Natural killer cell (primary cell): ENCODE results near the gene ARID1B. TPM values are rescaled to one million over a fixed set of nuclear protein-coding genes. Genes with fewer than 3 reads are reported as not detected.

Source experiments
- ATAC-seq, 3 donors: fragments of 150-1000 bp in 2 of 3; fragments of 200-7000 bp in 1 of 3; cut with Tn5 transposase; 1 replicate in 1 of 3; 2 replicates in 2 of 3; pipeline ENCODE4 v1.10.0; 2021; ENCODE audit warnings: mild to moderate bottlenecking in 2 of 3, moderate library complexity in 2 of 3
- DNase-seq, 2 donors: peaks; one replicate each; pipeline versions ENCODE4 v3.0.0 to v3.0.0-alpha.2; 2013 to 2021; ENCODE audit warnings: mixed read lengths in 1 of 2
- H3K27ac ChIP-seq: one replicate; pipeline ENCODE4 v1.5.1; 2013; ENCODE audit warnings: mild to moderate bottlenecking, low read length
- H3K27me3 ChIP-seq: one replicate; pipeline ENCODE4 v1.6.1; 2013; ENCODE audit warnings: low read length; ENCODE audit not compliant: control insufficient read depth, insufficient read depth
- H3K36me3 ChIP-seq: one replicate; pipeline ENCODE4 v1.6.1; 2013; ENCODE audit warnings: low read length; ENCODE audit not compliant: control insufficient read depth, insufficient read depth
- H3K4me1 ChIP-seq: one replicate; pipeline ENCODE4 v1.6.1; 2013; ENCODE audit warnings: low read length; ENCODE audit not compliant: control insufficient read depth, insufficient read depth
- H3K4me3 ChIP-seq: one replicate; pipeline ENCODE4 v1.5.1; 2013; ENCODE audit warnings: low read length
- H3K9me3 ChIP-seq: one replicate; pipeline ENCODE4 v1.6.1; 2013; ENCODE audit warnings: low read length; ENCODE audit not compliant: control insufficient read depth, insufficient read depth
- H3K27ac Mint-ChIP-seq, 2 donors: one replicate each; pipeline ENCODE4 v1.8.0; 2022; ENCODE audit warnings: mild to moderate bottlenecking in 2 of 2, mixed read lengths in 2 of 2, moderate library complexity in 1 of 2
- H3K27me3 Mint-ChIP-seq, 2 donors: one replicate each; pipeline ENCODE4 v1.8.0; 2022; ENCODE audit warnings: low read depth in 2 of 2, mixed read lengths in 2 of 2
- H3K36me3 Mint-ChIP-seq: one replicate; pipeline ENCODE4 v1.8.0; 2022; ENCODE audit warnings: mixed read lengths
- H3K4me1 Mint-ChIP-seq, 2 donors: one replicate each; pipeline ENCODE4 v1.8.0; 2022; ENCODE audit warnings: mixed read lengths in 2 of 2
- H3K4me3 Mint-ChIP-seq: one replicate; pipeline ENCODE4 v1.8.0; 2022; ENCODE audit warnings: mild to moderate bottlenecking, moderate library complexity, mixed read lengths
- H3K9me3 Mint-ChIP-seq, 2 donors: one replicate each; pipeline ENCODE4 v1.8.0; 2022; ENCODE audit warnings: mixed read lengths in 2 of 2
- WGBS: methylation state at CpG from one replicate; pipeline ENCODE4 v1.1.7; 2013; ENCODE audit warnings: missing lambda C conversion rate; ENCODE audit not compliant: insufficient coverage; 5-methylcytosine and 5-hydroxymethylcytosine counted together
- intact Hi-C: fragments of 100-400 bp; cut with micrococcal nuclease; formaldehyde crosslinking; loops from one replicate; pipeline ENCODE4 v1.14.2; 2022
- total RNA-seq, 4 donors: library from RNA; stranded (reverse); fragments of 120-200 nt in 1 of 4; gene quantifications; one replicate each; pipeline versions ENCODE4 v1.2.3 to v1.2.4, GENCODE V29; 2013 to 2022
- TF ChIP-seq, protein P1 (sequence below): fragments of 200-600 bp; IDR thresholded peaks from one replicate; pipeline ENCODE4 v1.8.0; 2022; ENCODE audit warnings: antibody characterized with exemption

ARID1B gene
- total RNA-seq, 3 donors from 2014 or later (not counting 1 experiment from before 2014, with no cell fraction given), result 180 to 201 (median 189) TPM

DNA sequence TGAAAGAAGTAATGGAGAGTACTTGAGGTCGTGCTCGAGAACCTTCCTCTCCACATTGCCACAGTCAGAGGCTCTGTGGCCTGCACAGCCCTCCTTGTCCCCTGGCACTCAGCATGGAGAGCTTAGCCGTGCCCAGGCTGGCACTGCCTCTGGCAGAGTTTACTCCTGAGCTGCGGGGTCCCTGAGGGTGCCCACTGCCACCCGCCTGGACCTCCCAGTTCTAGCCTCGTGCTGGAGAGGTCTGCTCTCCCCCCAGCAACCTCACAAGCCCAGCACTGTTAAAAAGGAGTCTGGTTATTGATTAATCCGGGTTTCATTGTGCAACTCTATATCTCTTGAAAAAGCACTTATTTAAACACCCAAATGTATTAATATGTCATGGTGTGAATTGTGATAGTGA is 319.3 kb downstream of the ARID1B start:
- Histone ChIP-seq H3K4me3 (no peak overlapping the region), H3K27me3 (no peaks in the 10 kb centered on the region), H3K36me3 (no peaks in the 10 kb centered on the region), H3K9me3 (no peaks in the 10 kb centered on the region), H3K4me1 (peaks cover 34% of the 10 kb centered on the region), H3K27ac (no peak overlapping the region)
- H3K4me1 Mint-ChIP-seq, result peaks cover 58 to 65% of the 10 kb centered on the region in 2 donors
- peaks cover 6% of the 10 kb centered on the region for H3K36me3 Mint-ChIP-seq
- ATAC-seq, result no peak
- no peaks in the 10 kb centered on the region for H3K27me3 Mint-ChIP-seq
- TF ChIP-seq, protein P1, sequence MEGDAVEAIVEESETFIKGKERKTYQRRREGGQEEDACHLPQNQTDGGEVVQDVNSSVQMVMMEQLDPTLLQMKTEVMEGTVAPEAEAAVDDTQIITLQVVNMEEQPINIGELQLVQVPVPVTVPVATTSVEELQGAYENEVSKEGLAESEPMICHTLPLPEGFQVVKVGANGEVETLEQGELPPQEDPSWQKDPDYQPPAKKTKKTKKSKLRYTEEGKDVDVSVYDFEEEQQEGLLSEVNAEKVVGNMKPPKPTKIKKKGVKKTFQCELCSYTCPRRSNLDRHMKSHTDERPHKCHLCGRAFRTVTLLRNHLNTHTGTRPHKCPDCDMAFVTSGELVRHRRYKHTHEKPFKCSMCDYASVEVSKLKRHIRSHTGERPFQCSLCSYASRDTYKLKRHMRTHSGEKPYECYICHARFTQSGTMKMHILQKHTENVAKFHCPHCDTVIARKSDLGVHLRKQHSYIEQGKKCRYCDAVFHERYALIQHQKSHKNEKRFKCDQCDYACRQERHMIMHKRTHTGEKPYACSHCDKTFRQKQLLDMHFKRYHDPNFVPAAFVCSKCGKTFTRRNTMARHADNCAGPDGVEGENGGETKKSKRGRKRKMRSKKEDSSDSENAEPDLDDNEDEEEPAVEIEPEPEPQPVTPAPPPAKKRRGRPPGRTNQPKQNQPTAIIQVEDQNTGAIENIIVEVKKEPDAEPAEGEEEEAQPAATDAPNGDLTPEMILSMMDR, result no peak
- H3K9me3 Mint-ChIP-seq, result no peaks in the 10 kb centered on the region
- intact Hi-C loops, result no loop called here
- WGBS, result 97% methylated on average over 6 of the region's 7 CpGs
- H3K4me3 Mint-ChIP-seq, result peak overlapping the region; percentile 52
- DNase-seq, result no peak
- H3K27ac Mint-ChIP-seq, result peak overlapping the region; percentile 36 to 57

DNA sequence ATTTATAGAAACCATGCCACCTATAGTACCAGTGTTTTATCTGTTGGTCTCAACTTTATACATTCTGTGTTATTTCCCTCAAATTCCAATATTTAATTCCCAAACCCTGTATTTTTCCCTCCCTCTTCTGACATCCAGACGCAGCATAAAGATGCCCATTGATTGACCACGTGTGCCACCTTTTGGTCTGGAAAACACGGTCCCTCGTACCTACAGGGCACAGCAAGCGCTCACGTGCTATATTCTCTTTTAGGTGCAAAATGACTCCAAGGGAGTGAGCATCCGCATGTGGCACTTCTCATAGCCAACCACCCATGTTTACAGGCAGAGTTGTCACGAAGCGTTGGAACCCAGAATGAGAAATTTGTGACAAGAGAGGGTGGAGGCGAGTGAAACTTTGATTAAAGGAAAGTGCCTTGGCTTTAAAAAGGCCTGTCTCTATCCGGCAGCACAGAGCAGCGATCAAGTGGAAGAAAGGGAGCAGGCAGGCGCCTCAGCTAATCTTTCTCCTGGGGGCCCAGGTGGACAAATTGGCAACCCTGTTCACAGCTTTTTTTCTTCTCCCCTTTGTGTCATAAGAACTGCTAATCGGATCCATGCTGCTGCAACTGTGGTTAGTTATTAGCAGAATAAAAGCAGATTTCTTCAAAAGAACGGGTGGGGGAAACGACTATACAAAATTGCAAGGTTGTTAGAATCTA is 320.2 kb downstream of the ARID1B start:
- H3K27ac Mint-ChIP-seq, result no peak overlapping the region
- TF ChIP-seq, protein P1, result no peak
- no peaks in the 10 kb centered on the region for H3K27me3 Mint-ChIP-seq
- no peak overlapping the region for H3K4me3 ChIP-seq
- ATAC-seq (no peak), DNase-seq (no peak)
- H3K9me3 Mint-ChIP-seq, result no peaks in the 10 kb centered on the region
- peaks cover 6% of the 10 kb centered on the region for H3K36me3 Mint-ChIP-seq
- H3K4me1 Mint-ChIP-seq, result peaks cover 65 to 73% of the 10 kb centered on the region in 2 donors
- intact Hi-C loops, result no loop called here
- no peaks in the 10 kb centered on the region for H3K36me3 ChIP-seq
- 94% methylated on average over 16 of the region's 16 CpGs for WGBS
- peaks cover 34% of the 10 kb centered on the region for H3K4me1 ChIP-seq
- H3K9me3 ChIP-seq, result no peaks in the 10 kb centered on the region
- H3K4me3 Mint-ChIP-seq, result no peak overlapping the region
- H3K27me3 ChIP-seq, result no peaks in the 10 kb centered on the region
- no peak overlapping the region for H3K27ac ChIP-seq

DNA sequence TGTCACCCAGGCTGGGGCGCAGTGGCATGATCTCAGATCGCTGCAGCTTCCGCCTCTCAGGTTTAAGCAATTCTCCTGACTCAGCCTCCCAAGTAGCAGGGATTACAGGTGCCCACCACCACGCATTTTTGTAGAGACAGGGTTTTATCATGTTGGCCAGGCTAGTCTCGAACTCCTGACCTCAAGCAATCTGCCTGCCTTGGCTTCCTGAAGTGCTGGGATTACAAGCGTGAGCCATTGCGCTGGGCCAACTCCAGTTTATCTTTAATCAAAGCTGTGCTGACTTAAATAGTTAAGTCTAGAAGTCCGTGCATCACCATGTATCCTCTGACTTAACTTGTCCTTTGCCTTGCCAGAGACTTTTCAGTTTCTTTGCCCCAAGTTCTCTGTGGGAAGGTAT is 321.8 kb downstream of the ARID1B start:
- Mint-ChIP-seq H3K36me3 (no peaks in the 10 kb centered on the region), H3K4me3 (no peak overlapping the region), H3K27me3 (no peaks in the 10 kb centered on the region), H3K27ac (peak overlapping the region; percentile 92 to 93), H3K9me3 (no peaks in the 10 kb centered on the region), H3K4me1 (peaks cover 58 to 60% of the 10 kb centered on the region in 2 donors)
- no peak overlapping the region for H3K27ac ChIP-seq
- intact Hi-C loops, result no loop called here
- H3K4me3 ChIP-seq, result no peak overlapping the region
- no peaks in the 10 kb centered on the region for H3K36me3 ChIP-seq
- 87% methylated on average over 8 of the region's 8 CpGs for WGBS
- DNase-seq (no peak), ATAC-seq (no peak)
- no peaks in the 10 kb centered on the region for H3K27me3 ChIP-seq
- H3K4me1 ChIP-seq, result peaks cover 30% of the 10 kb centered on the region
- TF ChIP-seq, protein P1, result no peak
- no peaks in the 10 kb centered on the region for H3K9me3 ChIP-seq
